ENCODE measurements around the gene CTBP2.

Gene CTBP2

GRCh38 chr10:125193306-125193877 is 33.0 kb upstream of the CTBP2 start:
- DNase-seq (ENCODE audit: low read depth), result no peak
- TF ChIP-seq CTCF (IDR thresholded peaks at IDR 0.05; ENCODE audit: insufficient read depth, low read depth, low read length, missing control alignments), result no peak
- H3K4me3 ChIP-seq (ENCODE audit: low read depth, low read length), result no peak overlapping the region

GRCh38 chr10:125192620-125193019 is 32.3 kb upstream of the CTBP2 start:
- TF ChIP-seq CTCF (IDR thresholded peaks at IDR 0.05; ENCODE audit: insufficient read depth, low read depth, low read length, missing control alignments), result no peak
- H3K4me3 ChIP-seq (ENCODE audit: low read depth, low read length), result no peak overlapping the region
- no peak for DNase-seq (ENCODE audit: low read depth)

GRCh38 chr10:125192005-125192404 is 31.6 kb upstream of the CTBP2 start:
- no peak overlapping the region for H3K4me3 ChIP-seq (ENCODE audit: low read depth, low read length)
- no peak for TF ChIP-seq CTCF (IDR thresholded peaks at IDR 0.05; ENCODE audit: insufficient read depth, low read depth, low read length, missing control alignments)
- DNase-seq (ENCODE audit: low read depth), result no peak

- no peak for DNase-seq (ENCODE audit: low read depth)
- TF ChIP-seq CTCF (IDR thresholded peaks at IDR 0.05; ENCODE audit: insufficient read depth, low read depth, low read length, missing control alignments), result no peak
- H3K4me3 ChIP-seq (ENCODE audit: low read depth, low read length), result no peak overlapping the region
Measured at GRCh38 chr10:125190946-125191345, 30.6 kb upstream of the CTBP2 start.

GRCh38 chr10:125190414-125190813 is 30.1 kb upstream of the CTBP2 start:
- no peak overlapping the region for H3K4me3 ChIP-seq (ENCODE audit: low read depth, low read length)
- TF ChIP-seq CTCF (IDR thresholded peaks at IDR 0.05; ENCODE audit: insufficient read depth, low read depth, low read length, missing control alignments), result no peak
- no peak for DNase-seq (ENCODE audit: low read depth)

GRCh38 chr10:125189162-125189561 is 28.8 kb upstream of the CTBP2 start:
- H3K4me3 ChIP-seq (ENCODE audit: low read depth, low read length), result no peak overlapping the region
- DNase-seq (ENCODE audit: low read depth), result no peak
- no peak for TF ChIP-seq CTCF (IDR thresholded peaks at IDR 0.05; ENCODE audit: insufficient read depth, low read depth, low read length, missing control alignments)

Measured in GM12865 (cell line).